ENCODE data around the gene TRIM67. TPM values are rescaled to one million over a fixed set of nuclear protein-coding genes. Genes with fewer than 3 reads are reported as not detected.

TRIM67 gene
- total and polyA plus RNA-seq, 9 donors, result 0.02 to 0.92 (median 0.05) TPM; not detected in 6

- intact Hi-C loops (cut with DNase I), result no loop called here
- no peak for DNase-seq
- Histone ChIP-seq H3K27me3 (no peaks in the 10 kb centered on the region), H3K4me3 (no peak overlapping the region), H3K4me1 (ENCODE audit: insufficient read depth) (no peaks in the 10 kb centered on the region), H3K36me3 (no peaks in the 10 kb centered on the region), H3K9me3 (no peaks in the 10 kb centered on the region), H3K27ac (no peak overlapping the region)
- WGBS, 3 donors, result 93 to 100% (median 93%) methylated on average over 1 of the region's 1 CpG
- TF ChIP-seq CTCF (IDR thresholded peaks at IDR 0.05), result no peak
These were observed 9.0 kb downstream of the TRIM67 start for GRCh38 chr1:231170875-231171274.

- Histone ChIP-seq H3K4me1 (ENCODE audit: insufficient read depth) (no peaks in the 10 kb centered on the region), H3K27ac (no peak overlapping the region), H3K4me3 (no peak overlapping the region), H3K36me3 (no peaks in the 10 kb centered on the region), H3K27me3 (no peaks in the 10 kb centered on the region), H3K9me3 (no peaks in the 10 kb centered on the region)
- DNase-seq, result no peak
- TF ChIP-seq EP300 (IDR thresholded peaks at IDR 0.05) (no peak), POLR2A (IDR thresholded peaks at IDR 0.05) (no peak), CTCF (IDR thresholded peaks at IDR 0.05) (no peak)
- 75 to 83% (median 83%) methylated on average over 6 of the region's 6 CpGs for WGBS, 3 donors
- intact Hi-C loops (cut with DNase I), result no loop called here
These were observed 9.9 kb downstream of the TRIM67 start for GRCh38 chr1:231171623-231172197.

GRCh38 chr1:231172411-231172810 is 10.6 kb downstream of the TRIM67 start:
- no peak for DNase-seq
- 27 to 34% (median 31%) methylated on average over 3 of the region's 3 CpGs for WGBS, 3 donors
- Histone ChIP-seq H3K4me3 (no peak overlapping the region), H3K36me3 (no peaks in the 10 kb centered on the region), H3K27ac (no peak overlapping the region), H3K27me3 (no peaks in the 10 kb centered on the region), H3K4me1 (ENCODE audit: insufficient read depth) (no peaks in the 10 kb centered on the region), H3K9me3 (no peaks in the 10 kb centered on the region)
- intact Hi-C loops (cut with DNase I), result no loop called here
- TF ChIP-seq EP300 (IDR thresholded peaks at IDR 0.05), result no peak
- no peak for TF ChIP-seq CTCF (IDR thresholded peaks at IDR 0.05)

GRCh38 chr1:231176421-231176820 is 14.6 kb downstream of the TRIM67 start:
- no peaks in the 10 kb centered on the region for H3K27me3 ChIP-seq
- H3K27ac ChIP-seq, result no peak overlapping the region
- no peak overlapping the region for H3K4me3 ChIP-seq
- no peaks in the 10 kb centered on the region for H3K4me1 ChIP-seq (ENCODE audit: insufficient read depth)
- TF ChIP-seq EP300 (IDR thresholded peaks at IDR 0.05) (no peak), CTCF (IDR thresholded peaks at IDR 0.05) (no peak), POLR2A (IDR thresholded peaks at IDR 0.05) (no peak)
- DNase-seq, result no peak
- WGBS, 3 donors, result 0 to 73% (median 44%) methylated on average over 1 of the region's 1 CpG
- no peaks in the 10 kb centered on the region for H3K36me3 ChIP-seq
- H3K9me3 ChIP-seq, result peaks cover 0 to 6% of the 10 kb centered on the region in 2 donors
- intact Hi-C loops (cut with DNase I), result no loop called here
